Spleen (tissue), 7 donors: ENCODE data around the gene RAB6A.

Experiments
- POLR2A ChIP-seq, 3 donors: fragments of 450-650 bp; IDR thresholded peaks; one replicate each; pipeline ENCODE4 v1.5.1; 2017; ENCODE audit warnings: antibody characterized with exemption in 3 of 3, mild to moderate bottlenecking in 1 of 3
- POLR2AphosphoS5 ChIP-seq, 3 donors: sonication (generic); formaldehyde crosslinking; IDR thresholded peaks; one replicate each; pipeline ENCODE4 v1.5.1; 2017; ENCODE audit warnings: antibody characterized with exemption in 3 of 3
- TF ChIP-seq, protein P1 (sequence below), 11 experiments: fragments of 200-600 bp in 7 of 11; fragments of 450-650 bp in 4 of 11; sonication (generic) in 4 of 11; IDR thresholded peaks in 8 of 11; conservative IDR thresholded peaks in 3 of 11; 1 replicate in 7 of 11; 2 replicates in 4 of 11; pipeline versions ENCODE4 v1.4.0 to v1.8.0; 2016 to 2021; ENCODE audit warnings: antibody characterized with exemption in 11 of 11, inconsistent platforms in 4 of 11, mild to moderate bottlenecking in 1 of 11
- donor health status: DM: no; HTN: no; CAD: no; lungs with moderate emphysema.
- donor health status: DM: no; HTN: no; CAD: no.
- donor health status: DM: no; HTN: no; CAD: no.

DNA sequence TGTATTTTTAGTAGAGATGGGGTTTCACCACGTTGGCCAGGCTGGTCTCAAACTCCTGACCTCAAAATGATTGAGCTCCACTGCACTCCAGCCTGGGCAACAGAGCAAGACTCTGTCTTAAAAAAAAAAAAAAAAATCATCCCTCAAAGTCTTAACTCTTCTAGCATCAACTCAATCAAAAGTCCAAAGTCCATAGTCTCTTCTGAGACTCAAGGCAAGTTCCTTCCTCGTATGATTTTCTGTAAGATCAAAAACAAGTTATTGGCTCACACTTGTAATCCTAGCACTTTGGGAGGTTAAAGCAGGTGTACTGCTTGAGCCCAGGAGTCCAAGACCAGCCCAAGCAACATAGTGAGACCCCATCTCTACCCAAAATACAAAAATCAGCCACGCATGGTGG lies 90.1 kb downstream of the RAB6A start:
- TF ChIP-seq, protein P1, sequence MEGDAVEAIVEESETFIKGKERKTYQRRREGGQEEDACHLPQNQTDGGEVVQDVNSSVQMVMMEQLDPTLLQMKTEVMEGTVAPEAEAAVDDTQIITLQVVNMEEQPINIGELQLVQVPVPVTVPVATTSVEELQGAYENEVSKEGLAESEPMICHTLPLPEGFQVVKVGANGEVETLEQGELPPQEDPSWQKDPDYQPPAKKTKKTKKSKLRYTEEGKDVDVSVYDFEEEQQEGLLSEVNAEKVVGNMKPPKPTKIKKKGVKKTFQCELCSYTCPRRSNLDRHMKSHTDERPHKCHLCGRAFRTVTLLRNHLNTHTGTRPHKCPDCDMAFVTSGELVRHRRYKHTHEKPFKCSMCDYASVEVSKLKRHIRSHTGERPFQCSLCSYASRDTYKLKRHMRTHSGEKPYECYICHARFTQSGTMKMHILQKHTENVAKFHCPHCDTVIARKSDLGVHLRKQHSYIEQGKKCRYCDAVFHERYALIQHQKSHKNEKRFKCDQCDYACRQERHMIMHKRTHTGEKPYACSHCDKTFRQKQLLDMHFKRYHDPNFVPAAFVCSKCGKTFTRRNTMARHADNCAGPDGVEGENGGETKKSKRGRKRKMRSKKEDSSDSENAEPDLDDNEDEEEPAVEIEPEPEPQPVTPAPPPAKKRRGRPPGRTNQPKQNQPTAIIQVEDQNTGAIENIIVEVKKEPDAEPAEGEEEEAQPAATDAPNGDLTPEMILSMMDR (IDR thresholded peaks at IDR 0.05 in 8 of 11, conservative IDR thresholded peaks at IDR 0.05 in 3 of 11), result no peak
- TF ChIP-seq POLR2A (IDR thresholded peaks at IDR 0.05) (no peak), POLR2AphosphoS5 (IDR thresholded peaks at IDR 0.05) (no peak)
